Measurements from ENCODE around the gene EME2. TPM values are rescaled to one million over a fixed set of nuclear protein-coding genes. Genes with fewer than 3 reads are reported as not detected.

EME2 gene
- polyA plus RNA-seq, 4 donors = 6.8 to 16.1 (median 9.6) TPM

DNA sequence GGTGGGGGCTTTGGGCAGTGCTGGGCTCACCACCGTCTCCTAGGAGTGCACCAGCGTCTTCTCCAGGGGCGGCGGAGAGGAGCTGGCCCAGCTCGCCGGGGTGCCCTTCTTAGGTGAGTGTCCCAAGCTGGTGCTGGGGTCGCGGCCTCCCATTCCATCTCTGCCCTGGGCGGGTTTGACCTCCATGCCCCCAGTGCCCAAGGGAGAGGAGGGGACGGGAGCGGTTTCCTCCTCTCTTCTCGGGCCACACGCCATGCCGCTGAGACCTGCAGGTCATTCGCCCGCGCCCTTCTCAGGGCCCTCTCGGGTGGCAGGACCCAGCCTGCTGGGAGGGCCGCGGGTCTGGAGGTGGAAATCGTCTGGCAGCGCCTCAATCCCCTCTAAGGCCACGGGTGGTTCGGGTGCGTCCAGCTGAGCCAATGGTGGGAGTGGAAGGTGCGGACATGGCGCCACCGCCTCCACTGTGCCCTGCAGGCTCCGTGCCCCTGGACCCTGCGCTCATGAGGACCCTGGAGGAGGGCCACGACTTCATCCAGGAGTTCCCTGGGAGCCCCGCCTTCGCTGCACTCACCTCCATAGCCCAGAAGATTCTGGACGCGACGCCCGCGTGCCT lies 15.6 kb downstream of the EME2 start:
- peaks cover 0 to 82% (median 4%) of the 10 kb centered on the region in 3 donors for H3K36me3 ChIP-seq (ENCODE audit: control insufficient read depth in 3 of 3, insufficient read depth in 2 of 3, low read depth in 1 of 3, low read length in 3 of 3)
- WGBS, 3 donors = 92 to 94% (median 93%) methylated on average over 34 to 38 of the region's 38 CpGs
- H3K4me1 ChIP-seq (ENCODE audit: control insufficient read depth in 3 of 3, insufficient read depth in 2 of 3, low read depth in 1 of 3, low read length in 2 of 3) = peaks cover 0 to 6% (median 2%) of the 10 kb centered on the region in 3 donors
- no peaks in the 10 kb centered on the region for H3K27me3 ChIP-seq (ENCODE audit: control insufficient read depth in 3 of 3, insufficient read depth in 3 of 3, low read length in 3 of 3)
- FAIRE-seq (no peak), DNase-seq (no peak)
- no peak overlapping the region for H3K27ac ChIP-seq (ENCODE audit: low read depth in 1 of 3, low read length in 2 of 3)
- no peaks in the 10 kb centered on the region for H3K9me3 ChIP-seq (ENCODE audit: control insufficient read depth in 2 of 2, insufficient read depth in 1 of 2, low read depth in 1 of 2, low read length in 1 of 2)
- H3K4me3 ChIP-seq (ENCODE audit: low read depth in 1 of 3, low read length in 3 of 3) = no peak overlapping the region

DNA sequence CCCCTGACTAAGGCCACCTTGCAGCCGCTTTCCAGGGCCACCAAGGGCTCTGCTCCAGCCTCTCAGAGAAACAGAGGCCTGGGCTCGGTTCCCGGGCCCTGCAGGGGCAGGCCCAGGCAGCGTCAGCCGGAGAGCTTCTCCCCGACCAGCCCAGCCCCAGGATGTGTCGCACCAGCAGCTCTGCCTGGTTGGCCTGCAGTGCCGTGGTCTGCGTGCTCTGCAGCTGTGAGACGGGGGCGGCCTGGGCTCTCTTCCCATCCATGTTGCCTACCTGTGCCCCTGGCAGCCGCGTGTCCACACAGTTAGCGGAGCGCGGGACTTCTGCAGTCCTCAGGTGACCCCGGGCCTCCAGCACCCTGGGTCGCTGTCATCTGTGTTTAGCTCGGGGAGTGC lies 16.1 kb downstream of the EME2 start:
- Histone ChIP-seq H3K27ac (ENCODE audit: low read depth in 1 of 3, low read length in 2 of 3) (no peak overlapping the region), H3K27me3 (ENCODE audit: control insufficient read depth in 3 of 3, insufficient read depth in 3 of 3, low read length in 3 of 3) (no peaks in the 10 kb centered on the region), H3K9me3 (ENCODE audit: control insufficient read depth in 2 of 2, insufficient read depth in 1 of 2, low read depth in 1 of 2, low read length in 1 of 2) (no peaks in the 10 kb centered on the region), H3K4me3 (ENCODE audit: low read depth in 1 of 3, low read length in 3 of 3) (no peak overlapping the region), H3K36me3 (ENCODE audit: control insufficient read depth in 3 of 3, insufficient read depth in 2 of 3, low read depth in 1 of 3, low read length in 3 of 3) (peaks cover 0 to 82% (median 4%) of the 10 kb centered on the region in 3 donors), H3K4me1 (ENCODE audit: control insufficient read depth in 3 of 3, insufficient read depth in 2 of 3, low read depth in 1 of 3, low read length in 2 of 3) (peaks cover 0 to 10% (median 2%) of the 10 kb centered on the region in 3 donors)
- no peak for FAIRE-seq
- WGBS, 3 donors = 72 to 86% (median 75%) methylated on average over 16 to 19 of the region's 19 CpGs
- DNase-seq = no peak

DNA sequence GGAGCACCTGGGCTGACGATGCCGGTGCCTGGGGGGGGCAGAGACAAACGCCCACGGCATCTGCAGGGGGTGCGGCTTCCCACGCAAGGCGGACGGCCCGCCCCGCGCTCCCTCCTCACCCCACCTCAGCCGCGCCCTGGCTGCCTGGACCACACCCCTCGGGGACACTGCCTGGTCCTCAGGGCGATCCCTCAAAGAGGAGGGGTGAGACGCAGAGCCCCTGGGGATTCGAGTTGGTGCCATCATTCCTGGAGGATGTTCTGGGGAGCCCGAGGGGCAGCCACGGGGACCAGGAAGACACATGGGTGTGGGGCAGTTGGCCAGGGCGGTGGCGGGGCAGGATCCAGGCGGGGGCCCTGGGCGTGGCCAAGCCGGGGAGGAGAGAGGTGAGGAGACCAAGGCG lies 17.0 kb downstream of the EME2 start:
- WGBS, 3 donors = 77 to 86% (median 82%) methylated on average over 18 to 25 of the region's 25 CpGs
- Histone ChIP-seq H3K9me3 (ENCODE audit: control insufficient read depth in 2 of 2, insufficient read depth in 1 of 2, low read depth in 1 of 2, low read length in 1 of 2) (no peaks in the 10 kb centered on the region), H3K27ac (ENCODE audit: low read depth in 1 of 3, low read length in 2 of 3) (no peak overlapping the region), H3K4me1 (ENCODE audit: control insufficient read depth in 3 of 3, insufficient read depth in 2 of 3, low read depth in 1 of 3, low read length in 2 of 3) (peaks cover 0 to 13% (median 0%) of the 10 kb centered on the region in 3 donors), H3K27me3 (ENCODE audit: control insufficient read depth in 3 of 3, insufficient read depth in 3 of 3, low read length in 3 of 3) (no peaks in the 10 kb centered on the region), H3K36me3 (ENCODE audit: control insufficient read depth in 3 of 3, insufficient read depth in 2 of 3, low read depth in 1 of 3, low read length in 3 of 3) (peaks cover 0 to 78% (median 4%) of the 10 kb centered on the region in 3 donors), H3K4me3 (ENCODE audit: low read depth in 1 of 3, low read length in 3 of 3) (no peak overlapping the region)
- FAIRE-seq (no peak), DNase-seq (no peak)

DNA sequence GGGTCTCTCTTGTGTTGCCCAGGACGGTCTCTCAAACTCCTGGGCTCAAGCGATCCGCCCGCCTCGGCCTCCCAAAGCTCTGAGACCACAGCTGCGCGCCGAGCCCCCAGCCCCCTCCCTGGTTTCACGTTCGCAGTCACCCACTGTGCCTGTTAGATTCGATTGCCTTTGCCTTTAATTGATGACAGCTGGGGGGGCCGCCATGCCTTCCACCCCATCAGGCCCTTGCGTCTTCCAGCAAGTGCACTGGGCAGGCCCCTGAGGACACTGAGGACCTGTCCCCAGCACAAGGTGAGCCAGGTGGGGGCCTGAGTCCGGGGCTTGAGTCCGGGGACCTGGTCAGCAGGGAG lies 17.6 kb downstream of the EME2 start:
- Histone ChIP-seq H3K9me3 (ENCODE audit: control insufficient read depth in 2 of 2, insufficient read depth in 1 of 2, low read depth in 1 of 2, low read length in 1 of 2) (no peaks in the 10 kb centered on the region), H3K36me3 (ENCODE audit: control insufficient read depth in 3 of 3, insufficient read depth in 2 of 3, low read depth in 1 of 3, low read length in 3 of 3) (peaks cover 0 to 73% (median 4%) of the 10 kb centered on the region in 3 donors), H3K27ac (ENCODE audit: low read depth in 1 of 3, low read length in 2 of 3) (no peak overlapping the region), H3K4me1 (ENCODE audit: control insufficient read depth in 3 of 3, insufficient read depth in 2 of 3, low read depth in 1 of 3, low read length in 2 of 3) (peaks cover 0 to 19% (median 0%) of the 10 kb centered on the region in 3 donors), H3K27me3 (ENCODE audit: control insufficient read depth in 3 of 3, insufficient read depth in 3 of 3, low read length in 3 of 3) (no peaks in the 10 kb centered on the region), H3K4me3 (ENCODE audit: low read depth in 1 of 3, low read length in 3 of 3) (no peak overlapping the region)
- FAIRE-seq = no peak
- 92 to 95% (median 93%) methylated on average over 13 to 15 of the region's 15 CpGs for WGBS, 3 donors
- DNase-seq = no peak

DNA sequence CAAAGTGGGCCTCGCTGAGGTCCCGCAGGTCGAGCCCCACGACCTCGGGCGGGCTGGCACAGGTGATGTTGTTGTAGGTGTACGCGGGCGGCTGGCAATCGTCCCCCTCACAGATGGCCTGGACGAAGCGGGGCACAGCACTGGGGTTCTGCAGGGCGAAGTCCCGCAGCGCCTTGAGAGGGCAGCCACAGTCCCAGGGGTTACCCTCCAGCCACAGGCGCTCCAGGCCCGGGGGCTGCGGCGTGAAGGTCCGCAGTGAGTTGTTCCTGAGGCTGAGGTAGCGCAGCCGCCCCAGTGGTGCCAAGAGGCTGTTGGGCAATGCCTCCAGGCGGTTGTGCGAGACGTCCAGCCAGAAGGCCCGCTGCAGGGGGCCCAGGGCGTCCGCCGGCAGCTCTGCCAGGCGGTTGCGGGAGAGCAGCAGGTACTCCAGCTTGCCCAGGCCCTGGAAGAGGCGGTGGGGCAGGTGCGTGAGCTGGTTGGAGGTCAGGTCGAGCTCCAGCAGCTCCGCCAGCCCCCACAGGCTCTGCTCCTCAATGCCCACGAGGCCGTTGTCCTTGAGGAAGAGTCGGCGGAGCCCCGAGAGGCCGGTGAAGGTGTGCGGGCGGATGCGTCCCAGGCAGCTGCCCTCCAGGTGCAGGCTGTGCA lies 18.1 kb downstream of the EME2 start:
- no peak overlapping the region for H3K27ac ChIP-seq (ENCODE audit: low read depth in 1 of 3, low read length in 2 of 3)
- no peaks in the 10 kb centered on the region for H3K9me3 ChIP-seq (ENCODE audit: control insufficient read depth in 2 of 2, insufficient read depth in 1 of 2, low read depth in 1 of 2, low read length in 1 of 2)
- no peak for DNase-seq
- WGBS, 3 donors = 92 to 94% (median 93%) methylated on average over 38 to 44 of the region's 44 CpGs
- H3K4me1 ChIP-seq (ENCODE audit: control insufficient read depth in 3 of 3, insufficient read depth in 2 of 3, low read depth in 1 of 3, low read length in 2 of 3) = peaks cover 0 to 22% (median 0%) of the 10 kb centered on the region in 3 donors
- FAIRE-seq = no peak
- no peak overlapping the region for H3K4me3 ChIP-seq (ENCODE audit: low read depth in 1 of 3, low read length in 3 of 3)
- H3K36me3 ChIP-seq (ENCODE audit: control insufficient read depth in 3 of 3, insufficient read depth in 2 of 3, low read depth in 1 of 3, low read length in 3 of 3) = peaks cover 0 to 68% (median 4%) of the 10 kb centered on the region in 3 donors
- H3K27me3 ChIP-seq (ENCODE audit: control insufficient read depth in 3 of 3, insufficient read depth in 3 of 3, low read length in 3 of 3) = no peaks in the 10 kb centered on the region

DNA sequence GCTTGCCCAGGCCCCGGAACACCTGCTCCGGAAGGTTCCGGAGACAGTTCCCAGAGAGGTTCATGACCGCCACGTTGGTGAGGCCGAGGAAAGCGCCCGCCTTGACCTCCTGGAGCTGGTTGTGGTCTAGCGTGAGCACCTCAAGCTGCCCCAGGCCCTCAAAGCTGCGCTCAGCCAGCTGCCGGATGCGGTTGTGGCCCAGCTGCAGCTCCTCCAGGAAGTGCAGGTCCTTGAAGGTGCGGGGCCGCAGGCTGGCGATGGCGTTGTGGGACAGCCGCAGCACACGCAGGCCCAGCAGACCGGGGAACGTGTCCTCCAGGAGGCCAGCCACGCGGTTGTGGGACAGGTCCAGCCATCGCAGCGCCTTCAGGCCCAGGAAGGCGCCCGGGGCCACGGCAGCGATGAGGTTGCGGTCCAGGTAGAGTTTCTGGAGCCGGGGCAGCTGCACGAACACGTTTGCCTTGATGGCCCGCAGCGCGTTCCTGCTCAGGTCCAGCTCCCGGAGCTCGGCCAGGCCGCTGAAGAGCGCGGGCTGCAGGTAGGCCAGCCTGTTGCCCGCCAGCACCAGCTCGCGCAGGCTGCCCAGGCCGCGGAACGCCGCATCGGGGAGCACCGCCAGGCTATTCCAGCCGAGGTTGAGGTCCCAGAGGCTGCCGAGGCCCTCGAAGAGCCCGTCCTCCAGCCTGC lies 18.8 kb downstream of the EME2 start:
- Histone ChIP-seq H3K9me3 (ENCODE audit: control insufficient read depth in 2 of 2, insufficient read depth in 1 of 2, low read depth in 1 of 2, low read length in 1 of 2) (no peaks in the 10 kb centered on the region), H3K4me3 (ENCODE audit: low read depth in 1 of 3, low read length in 3 of 3) (no peak overlapping the region), H3K27ac (ENCODE audit: low read depth in 1 of 3, low read length in 2 of 3) (no peak overlapping the region), H3K27me3 (ENCODE audit: control insufficient read depth in 3 of 3, insufficient read depth in 3 of 3, low read length in 3 of 3) (no peaks in the 10 kb centered on the region), H3K36me3 (ENCODE audit: control insufficient read depth in 3 of 3, insufficient read depth in 2 of 3, low read depth in 1 of 3, low read length in 3 of 3) (peaks cover 0 to 61% (median 4%) of the 10 kb centered on the region in 3 donors), H3K4me1 (ENCODE audit: control insufficient read depth in 3 of 3, insufficient read depth in 2 of 3, low read depth in 1 of 3, low read length in 2 of 3) (peaks cover 0 to 22% (median 0%) of the 10 kb centered on the region in 3 donors)
- no peak for FAIRE-seq
- 94 to 96% (median 94%) methylated on average over 49 to 53 of the region's 53 CpGs for WGBS, 3 donors
- no peak for DNase-seq

DNA sequence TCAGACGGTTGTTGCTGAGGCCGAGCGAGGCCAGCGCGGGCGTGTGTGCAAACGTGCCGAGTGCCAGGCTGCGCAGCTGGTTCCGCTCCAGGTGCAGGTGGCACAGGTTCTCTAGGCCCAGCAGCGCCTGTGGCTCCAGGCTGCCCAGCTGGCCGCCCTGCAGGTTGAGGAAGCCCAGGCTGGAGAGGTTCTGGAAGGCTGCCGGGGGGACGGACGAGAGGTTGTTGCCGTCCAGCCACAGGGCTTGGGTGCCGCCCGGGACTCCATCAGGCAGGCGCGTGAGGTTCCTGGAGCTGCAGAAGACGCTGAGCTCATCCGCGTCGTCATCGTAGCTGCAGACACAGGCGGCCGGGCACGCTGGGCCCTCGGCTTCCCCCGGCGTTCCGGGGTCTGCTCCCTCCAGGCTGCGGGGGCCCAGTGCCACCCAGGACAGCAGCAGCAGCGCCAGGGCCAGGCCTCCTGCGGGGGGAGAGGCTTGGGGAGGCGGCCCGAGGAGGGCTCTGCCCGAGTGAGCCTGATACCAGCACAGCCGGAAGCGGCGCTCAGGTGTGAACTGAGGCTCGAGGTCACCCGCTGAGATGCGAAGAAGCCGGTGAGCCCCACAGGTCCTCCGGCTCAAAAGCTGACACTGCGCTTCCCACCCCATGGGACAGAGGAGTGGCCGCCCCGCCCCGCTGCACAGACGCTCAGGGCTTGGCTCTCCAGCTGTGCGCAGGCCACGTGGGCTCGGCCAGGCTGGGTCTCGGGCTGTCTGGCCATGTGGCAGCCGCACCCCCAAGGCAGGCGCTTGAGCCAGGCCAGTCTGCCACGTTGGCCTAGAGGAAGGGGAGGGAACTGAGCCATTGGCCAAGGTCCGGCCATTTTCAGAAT lies 19.6 kb downstream of the EME2 start:
- no peak overlapping the region for H3K27ac ChIP-seq (ENCODE audit: low read depth in 1 of 3, low read length in 2 of 3)
- peaks cover 0 to 54% (median 4%) of the 10 kb centered on the region in 3 donors for H3K36me3 ChIP-seq (ENCODE audit: control insufficient read depth in 3 of 3, insufficient read depth in 2 of 3, low read depth in 1 of 3, low read length in 3 of 3)
- H3K27me3 ChIP-seq (ENCODE audit: control insufficient read depth in 3 of 3, insufficient read depth in 3 of 3, low read length in 3 of 3) = no peaks in the 10 kb centered on the region
- H3K4me3 ChIP-seq (ENCODE audit: low read depth in 1 of 3, low read length in 3 of 3) = no peak overlapping the region
- FAIRE-seq = no peak
- DNase-seq = no peak
- 88 to 92% (median 91%) methylated on average over 57 to 59 of the region's 59 CpGs for WGBS, 3 donors
- H3K9me3 ChIP-seq (ENCODE audit: control insufficient read depth in 2 of 2, insufficient read depth in 1 of 2, low read depth in 1 of 2, low read length in 1 of 2) = peaks cover 0 to under 1% of the 10 kb centered on the region in 2 donors
- peaks cover 0 to 22% (median 0%) of the 10 kb centered on the region in 3 donors for H3K4me1 ChIP-seq (ENCODE audit: control insufficient read depth in 3 of 3, insufficient read depth in 2 of 3, low read depth in 1 of 3, low read length in 2 of 3)
